ENCODE measurements around the gene FYCO1.
"Not testable (repeated sequence)": the region's sequence is repeated elsewhere in the genome, so short reads cannot be mapped to it uniquely, and the experiment has no call there.

FYCO1 gene

GRCh38 chr3:46001178-46001577 is 5.6 kb upstream of the FYCO1 start:
- Histone ChIP-seq H3K4me3 (no peak overlapping the region), H3K9me3 (replicated peaks in 1 of 11) (0 out of 22 replicates have a peak, but pooled peaks cover 0 to 4% (median 0%) of the 10 kb centered on the region in 11 experiments), H3K9ac (no peak overlapping the region), H3K4me2 (no peak overlapping the region), H3K27me3 (no peaks in the 10 kb centered on the region), H3K36me3 (no peaks in the 10 kb centered on the region), H4K20me1 (no peaks in the 10 kb centered on the region), H3K4me1 (peaks cover 1 to 20% (median 4%) of the 10 kb centered on the region in 10 experiments; a peak in 16 of 20 replicates), H3K27ac (no peak overlapping the region)
- TF ChIP-seq Cebpa-rat (IDR thresholded peaks at IDR 0.05), result no peak

DNA sequence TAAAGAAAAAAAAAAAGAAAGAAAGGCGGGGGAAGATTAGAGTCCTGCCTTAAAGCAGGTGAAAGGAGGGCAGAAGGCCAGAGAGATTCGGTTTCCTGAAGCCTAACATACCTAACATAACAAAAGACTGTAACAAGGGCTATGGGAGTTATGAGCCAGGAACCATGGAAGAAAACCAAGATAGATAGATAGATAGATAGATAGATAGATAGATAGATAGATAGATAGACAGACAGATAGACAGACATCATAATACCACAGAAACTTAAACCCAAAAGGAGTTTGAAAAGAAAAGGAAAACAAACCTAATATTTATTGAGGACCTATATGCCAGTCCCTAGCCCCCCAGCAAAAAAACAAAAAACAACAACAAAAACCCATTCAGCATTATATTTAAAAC is 2.3 kb upstream of the FYCO1 start:
- Histone ChIP-seq H3K27me3 (no peaks in the 10 kb centered on the region), H4K20me1 (0 out of 22 replicates have a peak, but pooled peaks cover 0 to under 1% (median 0%) of the 10 kb centered on the region in 11 experiments), H3K4me2 (no peak overlapping the region), H3K36me3 (no peaks in the 10 kb centered on the region), H3K9ac (no peak overlapping the region), H3K27ac (no peak overlapping the region), H3K4me1 (peaks cover 23 to 37% (median 25%) of the 10 kb centered on the region in 10 experiments), H3K9me3 (replicated peaks in 1 of 11) (0 out of 22 replicates have a peak, but pooled peaks cover 0 to 4% (median 0%) of the 10 kb centered on the region in 11 experiments), H3K4me3 (no peak overlapping the region)
- TF ChIP-seq Cebpa-rat (IDR thresholded peaks at IDR 0.05), result no peak

- H3K4me3 ChIP-seq; H3K9ac ChIP-seq; H4K20me1 ChIP-seq; H3K9me3 ChIP-seq (replicated peaks in 1 of 11); H3K36me3 ChIP-seq; H3K4me2 ChIP-seq; H3K27ac ChIP-seq; H3K27me3 ChIP-seq: not testable (repeated sequence)
- H3K4me1 ChIP-seq, result peaks cover 27 to 41% (median 29%) of the 10 kb centered on the region in 10 experiments
These were observed 1.9 kb upstream of the FYCO1 start for GRCh38 chr3:45997499-45997898.

GRCh38 chr3:45994419-45995235 is 997 bp downstream of the FYCO1 start:
- H3K9me3 ChIP-seq (replicated peaks in 1 of 11), result no peaks in the 10 kb centered on the region
- H3K27ac ChIP-seq, result peak overlapping the region; percentile 88 to 99 (median 93)

GRCh38 chr3:45993421-45994027 is 2.1 kb downstream of the FYCO1 start:
- no peak overlapping the region; a peak in 1 of 22 replicates for H3K9ac ChIP-seq
- peaks cover 42 to 65% (median 47%) of the 10 kb centered on the region in 10 experiments for H3K4me1 ChIP-seq
- no peaks in the 10 kb centered on the region for H3K9me3 ChIP-seq (replicated peaks in 1 of 11)
- no peak for TF ChIP-seq Cebpa-rat (IDR thresholded peaks at IDR 0.05)
- no peaks in the 10 kb centered on the region for H3K27me3 ChIP-seq
- H3K4me2 ChIP-seq, result peak overlapping the region; percentile 82 to 94 (median 87)
- H4K20me1 ChIP-seq, result peaks cover 0 to 37% (median 6%) of the 10 kb centered on the region in 11 experiments; a peak in 7 of 22 replicates
- H3K4me3 ChIP-seq, result no peak overlapping the region
- peaks cover 0 to 17% (median 4%) of the 10 kb centered on the region in 11 experiments; a peak in 6 of 22 replicates for H3K36me3 ChIP-seq
- peak overlapping the region in 9 of 11 experiments; percentile 11 to 99 (median 48); a peak in 15 of 22 replicates for H3K27ac ChIP-seq

More at GRCh38 chr3:45994419-45995235, 997 bp downstream of the FYCO1 start:
- Histone ChIP-seq H3K4me3 (peak overlapping the region; percentile 76 to 99 (median 89)), H3K4me1 (peaks cover 42 to 60% (median 43%) of the 10 kb centered on the region in 10 experiments), H3K9ac (peak overlapping the region; percentile 86 to 98 (median 94)), H3K27me3 (no peaks in the 10 kb centered on the region), H3K4me2 (peak overlapping the region; percentile 82 to 94 (median 87)), H3K36me3 (peaks cover 0 to 9% (median under 1%) of the 10 kb centered on the region in 11 experiments; a peak in 2 of 22 replicates), H4K20me1 (peaks cover 0 to 26% (median 2%) of the 10 kb centered on the region in 11 experiments; a peak in 4 of 22 replicates)
- TF ChIP-seq Cebpa-rat (IDR thresholded peaks at IDR 0.05), result no peak

DNA sequence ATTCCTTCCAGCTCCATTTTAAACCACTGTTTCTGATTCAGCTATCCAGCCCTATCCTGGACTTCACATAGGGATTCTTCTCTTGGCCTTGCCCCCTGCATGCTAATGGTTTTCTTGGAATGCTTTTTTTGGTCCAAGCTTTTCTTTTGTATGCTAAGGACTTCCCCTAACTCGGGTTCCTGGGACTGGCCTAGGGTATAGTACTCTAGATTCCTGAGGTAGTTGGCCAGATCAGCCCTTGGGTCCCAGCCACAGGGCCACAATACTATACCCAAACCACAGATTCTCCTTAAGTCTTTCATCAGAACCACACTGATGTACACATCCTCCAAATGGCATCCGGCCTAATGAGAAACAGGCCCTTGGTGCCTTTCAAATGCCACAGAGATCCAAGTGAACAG is 2.8 kb downstream of the FYCO1 start:
- Histone ChIP-seq H3K27me3 (no peaks in the 10 kb centered on the region), H3K27ac (peak overlapping the region in 8 of 11 experiments; percentile 21 to 53 (median 36); a peak in 14 of 22 replicates), H3K4me2 (peak overlapping the region; percentile 56 to 94 (median 87)), H3K4me3 (0 out of 20 replicates have a peak overlapping the region, but pooled peaks of 1 of the 10 experiments have one; percentile 14), H3K36me3 (peaks cover 0 to 17% (median 7%) of the 10 kb centered on the region in 11 experiments; a peak in 10 of 22 replicates), H3K9me3 (replicated peaks in 1 of 11) (no peaks in the 10 kb centered on the region), H3K9ac (no peak overlapping the region), H3K4me1 (peaks cover 42 to 72% (median 53%) of the 10 kb centered on the region in 10 experiments), H4K20me1 (peaks cover 0 to 44% (median 10%) of the 10 kb centered on the region in 11 experiments; a peak in 8 of 22 replicates)
- no peak for TF ChIP-seq Cebpa-rat (IDR thresholded peaks at IDR 0.05)

DNA sequence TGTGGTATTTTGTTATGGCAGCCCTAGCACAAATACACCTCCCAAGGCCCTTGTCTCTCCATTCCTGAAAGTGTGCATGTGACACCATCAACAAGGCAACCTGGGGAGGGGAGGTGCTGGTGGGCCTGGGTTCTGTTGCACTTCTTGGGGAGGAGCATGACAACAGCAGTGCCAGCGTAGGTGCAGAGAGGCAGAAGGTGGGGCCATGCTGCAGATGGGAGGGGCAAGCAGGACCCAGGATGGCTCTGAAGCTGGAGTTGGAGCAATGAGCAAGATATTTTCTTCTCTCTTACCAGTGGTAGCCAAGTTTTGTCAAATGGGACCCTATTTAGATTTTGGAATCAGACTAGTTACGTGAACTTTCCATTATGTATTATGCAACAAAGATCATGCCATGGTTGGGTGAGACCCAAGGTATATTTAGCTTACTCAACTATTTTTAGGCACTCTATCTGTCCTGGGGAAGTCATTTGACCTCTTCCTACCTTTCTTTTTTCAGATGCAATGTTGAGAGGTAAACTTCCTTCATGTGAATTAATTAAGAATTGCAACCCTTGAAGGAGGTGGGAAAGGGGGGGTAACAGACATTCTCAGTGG is 3.4 kb downstream of the FYCO1 start:
- no peaks in the 10 kb centered on the region for H3K9me3 ChIP-seq (replicated peaks in 1 of 11)
- peaks cover 42 to 78% (median 54%) of the 10 kb centered on the region in 10 experiments for H3K4me1 ChIP-seq
- H3K27ac ChIP-seq, result peak overlapping the region in 7 of 11 experiments; percentile 15 to 53 (median 36); a peak in 11 of 22 replicates
- 0 out of 20 replicates have a peak overlapping the region, but pooled peaks of 1 of the 10 experiments have one; percentile 14 for H3K4me3 ChIP-seq
- no peaks in the 10 kb centered on the region for H3K27me3 ChIP-seq
- peaks cover 0 to 17% (median 8%) of the 10 kb centered on the region in 11 experiments; a peak in 10 of 22 replicates for H3K36me3 ChIP-seq
- TF ChIP-seq Cebpa-rat (IDR thresholded peaks at IDR 0.05), result no peak
- 0 out of 22 replicates have a peak overlapping the region, but pooled peaks of 1 of the 11 experiments have one; percentile 34 for H3K9ac ChIP-seq
- peaks cover 0 to 50% (median 10%) of the 10 kb centered on the region in 11 experiments; a peak in 8 of 22 replicates for H4K20me1 ChIP-seq
- peak overlapping the region; percentile 56 to 94 (median 87) for H3K4me2 ChIP-seq

- Histone ChIP-seq H3K9ac (0 out of 22 replicates have a peak overlapping the region, but pooled peaks of 1 of the 11 experiments have one; percentile 34), H3K4me3 (no peak overlapping the region), H3K36me3 (peaks cover 0 to 24% (median 12%) of the 10 kb centered on the region in 11 experiments; a peak in 10 of 22 replicates), H4K20me1 (peaks cover 0 to 59% (median 10%) of the 10 kb centered on the region in 11 experiments; a peak in 9 of 22 replicates), H3K4me1 (peaks cover 41 to 81% (median 56%) of the 10 kb centered on the region in 10 experiments), H3K27me3 (no peaks in the 10 kb centered on the region), H3K4me2 (peak overlapping the region; percentile 56 to 94 (median 87)), H3K27ac (peak overlapping the region in 6 of 11 experiments; percentile 15 to 50 (median 36); a peak in 7 of 22 replicates), H3K9me3 (replicated peaks in 1 of 11) (no peaks in the 10 kb centered on the region)
- TF ChIP-seq Cebpa-rat (IDR thresholded peaks at IDR 0.05), result no peak
These were observed 4.3 kb downstream of the FYCO1 start for GRCh38 chr3:45991341-45991740.
